ENCODE results near the gene CDK10.
A peak's percentile ranks its signal among the peaks of the same experiment; 100 is the strongest.

The CDK10 gene

DNA sequence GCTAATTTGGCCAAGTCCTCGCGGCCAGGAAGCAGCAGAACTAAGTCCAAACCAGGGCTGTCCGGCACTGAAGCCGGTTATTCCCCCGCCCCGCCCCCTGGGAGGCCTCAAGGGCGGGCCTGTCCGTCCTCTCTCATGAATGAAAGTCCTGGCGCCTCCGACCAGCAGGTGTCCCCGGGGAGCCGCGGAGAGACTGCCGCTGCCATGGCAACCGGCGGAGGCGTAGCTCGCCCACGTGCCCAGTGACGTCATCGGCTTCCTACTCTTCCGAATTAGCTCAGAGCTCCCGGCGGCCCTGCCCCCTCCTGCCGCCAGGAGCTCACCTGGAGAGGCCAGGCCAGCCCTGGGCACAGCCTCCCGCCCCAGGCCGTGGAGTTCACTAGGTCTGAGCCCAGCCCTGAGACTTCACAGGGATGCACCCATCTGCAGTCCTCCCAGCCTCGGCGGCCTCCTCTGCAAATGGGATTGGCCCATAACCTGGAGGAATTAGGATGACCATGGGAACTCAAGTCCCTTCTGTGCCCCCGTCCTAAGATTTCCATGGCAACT is 13.7 kb downstream of the CDK10 start:
- H3K4me3 ChIP-seq (replicated peaks; ENCODE audit: low read depth, low read length) = peak overlapping the region; percentile 66
- no peaks in the 10 kb centered on the region for H3K27me3 ChIP-seq (replicated peaks; ENCODE audit: control insufficient read depth, insufficient read depth, low read length)
- H3K36me3 ChIP-seq (ENCODE audit: control insufficient read depth, insufficient read depth, low read length) = peaks cover 3% of the 10 kb centered on the region
- TF ChIP-seq, protein P1, sequence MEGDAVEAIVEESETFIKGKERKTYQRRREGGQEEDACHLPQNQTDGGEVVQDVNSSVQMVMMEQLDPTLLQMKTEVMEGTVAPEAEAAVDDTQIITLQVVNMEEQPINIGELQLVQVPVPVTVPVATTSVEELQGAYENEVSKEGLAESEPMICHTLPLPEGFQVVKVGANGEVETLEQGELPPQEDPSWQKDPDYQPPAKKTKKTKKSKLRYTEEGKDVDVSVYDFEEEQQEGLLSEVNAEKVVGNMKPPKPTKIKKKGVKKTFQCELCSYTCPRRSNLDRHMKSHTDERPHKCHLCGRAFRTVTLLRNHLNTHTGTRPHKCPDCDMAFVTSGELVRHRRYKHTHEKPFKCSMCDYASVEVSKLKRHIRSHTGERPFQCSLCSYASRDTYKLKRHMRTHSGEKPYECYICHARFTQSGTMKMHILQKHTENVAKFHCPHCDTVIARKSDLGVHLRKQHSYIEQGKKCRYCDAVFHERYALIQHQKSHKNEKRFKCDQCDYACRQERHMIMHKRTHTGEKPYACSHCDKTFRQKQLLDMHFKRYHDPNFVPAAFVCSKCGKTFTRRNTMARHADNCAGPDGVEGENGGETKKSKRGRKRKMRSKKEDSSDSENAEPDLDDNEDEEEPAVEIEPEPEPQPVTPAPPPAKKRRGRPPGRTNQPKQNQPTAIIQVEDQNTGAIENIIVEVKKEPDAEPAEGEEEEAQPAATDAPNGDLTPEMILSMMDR (IDR thresholded peaks at IDR 0.05; ENCODE audit: insufficient read depth, low read length, poor library complexity, severe bottlenecking) = peak; percentile 88
- DNase-seq (ENCODE audit: extremely low read depth, insufficient read length) = peak; percentile 94

DNA sequence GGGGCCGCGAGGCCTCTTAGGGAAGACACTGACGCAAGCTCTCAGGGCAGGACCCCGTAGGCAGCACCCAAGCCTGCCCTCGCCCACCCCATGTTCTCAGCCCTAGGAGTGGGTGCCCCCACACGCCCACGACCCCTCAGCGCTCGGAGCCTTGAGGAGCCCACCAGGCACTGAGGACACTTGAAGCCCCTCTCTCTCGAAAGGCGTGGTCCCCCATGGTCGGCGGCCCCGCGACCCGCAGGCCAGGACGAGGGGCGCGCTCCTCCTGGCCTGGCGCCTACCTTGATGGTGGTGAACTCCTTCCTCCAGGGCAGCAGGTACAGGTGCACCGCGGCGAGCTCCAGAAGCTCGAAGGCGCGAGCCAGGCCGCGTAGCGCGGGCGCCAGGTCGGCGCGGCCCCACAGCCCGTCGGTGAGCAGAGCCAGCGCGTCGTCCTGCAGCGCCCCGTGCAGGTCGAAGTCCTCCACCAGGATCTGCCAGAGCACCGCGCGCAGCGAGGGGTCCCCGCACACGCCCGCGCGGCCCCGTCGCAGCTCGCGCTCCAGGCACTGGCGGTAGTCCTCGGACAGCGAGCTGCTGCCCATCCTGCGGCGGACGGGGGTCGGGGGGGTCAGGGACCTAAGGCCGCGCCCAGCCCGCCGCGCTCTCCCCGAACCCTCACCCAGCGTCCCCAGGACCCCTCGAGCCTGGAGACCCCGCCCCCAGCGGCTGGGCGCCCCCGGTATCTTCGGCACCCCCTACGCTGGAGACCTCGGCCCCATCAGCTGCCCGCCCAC is 14.3 kb downstream of the CDK10 start:
- TF ChIP-seq, protein P1 (IDR thresholded peaks at IDR 0.05; ENCODE audit: insufficient read depth, low read length, poor library complexity, severe bottlenecking) = no peak
- Histone ChIP-seq H3K27me3 (replicated peaks; ENCODE audit: control insufficient read depth, insufficient read depth, low read length) (no peaks in the 10 kb centered on the region), H3K36me3 (ENCODE audit: control insufficient read depth, insufficient read depth, low read length) (peaks cover 1% of the 10 kb centered on the region; the same call in 1 of the 2 replicates), H3K4me3 (replicated peaks; ENCODE audit: low read depth, low read length) (peak overlapping the region; percentile 66)
- peak; percentile 76 for DNase-seq (ENCODE audit: extremely low read depth, insufficient read length)

DNA sequence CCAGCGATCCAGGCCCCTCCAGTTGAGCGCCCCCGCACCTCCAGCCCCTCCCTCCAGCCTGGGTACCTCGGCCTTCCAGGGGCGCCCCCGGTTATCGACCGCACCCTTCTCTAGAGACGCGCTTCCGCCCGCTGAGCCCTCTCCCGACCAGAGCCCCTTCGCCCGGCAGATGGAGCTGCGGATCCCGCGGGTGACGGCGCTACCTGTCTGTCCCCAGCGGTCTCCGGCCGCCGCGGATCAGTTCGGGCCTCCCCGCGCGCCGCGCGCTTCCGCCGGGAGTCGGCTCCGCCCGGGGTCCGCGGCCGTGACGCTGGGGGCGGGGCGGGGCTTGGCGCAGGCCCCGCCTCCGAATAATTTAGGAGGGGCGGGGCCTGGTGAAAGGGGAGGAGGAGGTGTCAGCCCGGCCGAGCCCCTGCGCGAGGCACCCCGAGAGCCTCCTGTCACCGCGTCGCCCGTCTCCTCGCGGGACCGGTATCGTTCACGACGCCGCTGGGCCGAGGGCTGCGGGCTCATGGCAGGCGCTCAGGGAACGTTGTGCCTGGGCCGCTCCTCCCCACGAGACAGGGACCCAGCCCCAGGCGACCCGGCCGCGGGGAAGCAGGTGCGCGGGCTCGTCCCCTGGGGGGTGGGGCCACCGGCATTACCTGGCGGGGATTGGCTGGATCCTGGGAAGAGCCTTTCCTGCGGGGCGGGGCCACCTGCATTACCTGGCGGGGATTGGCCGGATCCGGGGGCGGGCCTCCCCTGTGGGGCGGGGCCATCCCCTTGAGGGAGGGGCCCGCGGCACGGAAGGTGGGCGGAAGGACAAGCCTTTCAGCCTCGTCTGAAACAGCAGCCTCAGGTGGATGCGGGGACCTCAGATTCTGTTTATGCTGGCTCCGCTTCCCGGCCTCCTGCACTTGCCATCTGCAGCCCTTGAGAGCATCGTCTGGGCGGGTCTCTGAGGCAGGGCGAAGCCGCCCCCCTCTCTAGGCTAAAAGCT is 15.2 kb downstream of the CDK10 start, which contains the start of gene SPATA2L:
SPATA2L (minus strand) TSS at position 281 of the 982 bp plus-strand sequence. CDS start 473 bp downstream, outside the sequence.
- peak; percentile 96 for DNase-seq (ENCODE audit: extremely low read depth, insufficient read length)
- H3K4me3 ChIP-seq (replicated peaks; ENCODE audit: low read depth, low read length) = peak within 1 kb of the TSS; percentile 66

DNA sequence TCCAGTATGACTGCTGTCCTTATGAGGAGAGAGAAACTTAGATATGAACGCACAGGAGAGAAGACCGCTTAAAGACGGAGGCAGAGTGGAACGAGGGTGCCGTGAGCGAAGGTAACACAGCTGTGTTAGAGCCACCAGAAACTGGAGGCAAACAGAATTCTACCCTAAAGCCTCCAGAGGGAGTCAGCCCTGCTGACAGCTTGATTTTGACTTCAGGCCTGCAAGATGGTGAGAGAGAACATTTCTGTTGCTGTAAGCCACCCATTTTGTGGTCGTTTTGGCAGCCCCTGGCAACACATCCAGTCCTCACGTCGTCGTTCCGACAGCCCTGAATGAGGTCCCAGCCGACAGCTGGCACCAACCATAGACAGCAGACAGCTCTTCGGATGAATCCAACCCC is 17.8 kb downstream of the CDK10 start:
- no peak for DNase-seq (ENCODE audit: extremely low read depth, insufficient read length)

More for the DNA sequence above, 15.2 kb downstream of the CDK10 start, which contains the start of gene SPATA2L:
- TF ChIP-seq, protein P1 (IDR thresholded peaks at IDR 0.05; ENCODE audit: insufficient read depth, low read length, poor library complexity, severe bottlenecking) = peak; percentile 35
- no peaks in the 10 kb centered on the region for H3K27me3 ChIP-seq (replicated peaks; ENCODE audit: control insufficient read depth, insufficient read depth, low read length)
- H3K36me3 ChIP-seq (ENCODE audit: control insufficient read depth, insufficient read depth, low read length) = peaks cover under 1% of the 10 kb centered on the region; the same call in 1 of the 2 replicates

DNA sequence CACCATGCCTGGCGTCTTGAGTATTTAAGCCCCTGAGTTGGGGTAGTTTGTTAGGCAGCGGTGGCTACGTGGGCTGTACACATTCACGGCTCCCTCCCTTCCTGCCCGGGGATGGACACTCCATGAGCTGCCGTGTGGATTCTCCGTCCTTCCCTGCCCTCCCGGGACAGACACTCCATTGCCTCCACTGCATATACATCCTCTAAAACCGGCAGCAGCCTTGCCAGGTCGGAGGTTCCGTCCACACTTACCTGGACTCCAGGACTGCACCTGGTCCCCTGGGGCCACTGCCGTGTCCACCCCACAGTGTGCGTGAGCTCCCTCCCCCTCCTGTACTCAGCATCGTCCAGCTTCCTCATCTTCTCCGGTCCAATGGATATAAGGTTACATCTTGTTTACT is 18.5 kb downstream of the CDK10 start:
- Histone ChIP-seq H3K36me3 (ENCODE audit: control insufficient read depth, insufficient read depth, low read length) (no peaks in the 10 kb centered on the region), H3K4me3 (replicated peaks; ENCODE audit: low read depth, low read length) (no peak overlapping the region), H3K27me3 (replicated peaks; ENCODE audit: control insufficient read depth, insufficient read depth, low read length) (no peaks in the 10 kb centered on the region)
- TF ChIP-seq, protein P1 (IDR thresholded peaks at IDR 0.05; ENCODE audit: insufficient read depth, low read length, poor library complexity, severe bottlenecking) = no peak
- no peak for DNase-seq (ENCODE audit: extremely low read depth, insufficient read length)

More for the DNA sequence above, 17.8 kb downstream of the CDK10 start:
- H3K27me3 ChIP-seq (replicated peaks; ENCODE audit: control insufficient read depth, insufficient read depth, low read length) = no peaks in the 10 kb centered on the region
- no peaks in the 10 kb centered on the region for H3K36me3 ChIP-seq (ENCODE audit: control insufficient read depth, insufficient read depth, low read length)
- H3K4me3 ChIP-seq (replicated peaks; ENCODE audit: low read depth, low read length) = no peak overlapping the region
- TF ChIP-seq, protein P1 (IDR thresholded peaks at IDR 0.05; ENCODE audit: insufficient read depth, low read length, poor library complexity, severe bottlenecking) = no peak

All from GM06990 (cell line).